GM12864 (cell line): ENCODE data around the gene ZNF674.
A peak's percentile ranks its signal among the peaks of the same experiment; 100 is the strongest.

Experiments used
- DNase-seq: peaks from one replicate; pipeline ENCODE4 v3.0.0-alpha.2; 2011; ENCODE audit warnings: low read depth
- H3K4me3 ChIP-seq: 2 replicates; pipeline ENCODE4 v1.5.1; 2011; ENCODE audit warnings: mild to moderate bottlenecking, low read depth, low read length, control low read depth
- TF ChIP-seq, protein P1 (sequence below): IDR thresholded peaks from 2 replicates; pipeline ENCODE4 v1.5.1; 2011; ENCODE audit warnings: low read depth, mild to moderate bottlenecking, moderate library complexity, low read length, control low read depth, inconsistent platforms; ENCODE audit errors: missing control alignments

ZNF674 gene

DNA sequence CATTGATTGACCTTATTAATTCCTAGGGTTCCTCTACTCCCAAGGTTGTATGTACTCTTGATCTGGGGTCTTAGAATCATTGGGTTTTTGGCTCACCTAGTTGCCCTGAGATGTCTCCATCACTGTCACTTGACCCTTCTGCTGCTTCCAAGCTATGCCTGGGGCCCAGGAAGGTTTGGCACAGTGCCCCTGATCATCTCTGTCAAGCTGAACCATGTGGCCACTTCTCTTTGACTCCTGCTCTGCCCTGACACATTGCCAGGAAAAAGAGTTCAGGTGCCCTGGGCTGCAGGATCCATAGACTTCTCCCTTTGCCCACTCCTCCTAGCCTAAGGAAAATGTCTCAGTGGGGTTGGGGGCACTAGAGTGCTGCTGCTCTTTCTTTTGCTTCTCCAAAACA, 24.4 kb upstream of the ZNF674 start:
- TF ChIP-seq, protein P1, sequence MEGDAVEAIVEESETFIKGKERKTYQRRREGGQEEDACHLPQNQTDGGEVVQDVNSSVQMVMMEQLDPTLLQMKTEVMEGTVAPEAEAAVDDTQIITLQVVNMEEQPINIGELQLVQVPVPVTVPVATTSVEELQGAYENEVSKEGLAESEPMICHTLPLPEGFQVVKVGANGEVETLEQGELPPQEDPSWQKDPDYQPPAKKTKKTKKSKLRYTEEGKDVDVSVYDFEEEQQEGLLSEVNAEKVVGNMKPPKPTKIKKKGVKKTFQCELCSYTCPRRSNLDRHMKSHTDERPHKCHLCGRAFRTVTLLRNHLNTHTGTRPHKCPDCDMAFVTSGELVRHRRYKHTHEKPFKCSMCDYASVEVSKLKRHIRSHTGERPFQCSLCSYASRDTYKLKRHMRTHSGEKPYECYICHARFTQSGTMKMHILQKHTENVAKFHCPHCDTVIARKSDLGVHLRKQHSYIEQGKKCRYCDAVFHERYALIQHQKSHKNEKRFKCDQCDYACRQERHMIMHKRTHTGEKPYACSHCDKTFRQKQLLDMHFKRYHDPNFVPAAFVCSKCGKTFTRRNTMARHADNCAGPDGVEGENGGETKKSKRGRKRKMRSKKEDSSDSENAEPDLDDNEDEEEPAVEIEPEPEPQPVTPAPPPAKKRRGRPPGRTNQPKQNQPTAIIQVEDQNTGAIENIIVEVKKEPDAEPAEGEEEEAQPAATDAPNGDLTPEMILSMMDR, result no peak
- no peak for DNase-seq
- no peak overlapping the region for H3K4me3 ChIP-seq

DNA sequence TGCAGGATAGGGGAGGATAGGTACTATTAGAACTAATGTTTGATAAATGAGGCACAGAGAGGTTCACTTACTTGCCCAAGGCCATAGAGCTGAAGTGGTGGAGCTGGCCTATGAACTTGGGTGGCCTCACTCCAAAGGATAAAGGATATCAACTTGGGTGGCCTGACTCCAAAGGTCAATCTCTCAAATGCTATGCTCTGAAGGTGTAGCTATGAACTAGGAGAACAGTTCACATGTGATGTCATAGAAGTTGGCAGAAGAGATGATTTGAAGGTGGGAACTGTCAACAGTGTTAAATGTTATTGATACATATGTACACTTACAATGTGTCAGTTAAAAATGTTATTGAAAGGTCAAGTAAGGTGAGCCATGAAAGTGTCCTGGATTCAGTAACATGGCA, 22.2 kb upstream of the ZNF674 start:
- DNase-seq, result no peak
- TF ChIP-seq, protein P1, result no peak
- no peak overlapping the region for H3K4me3 ChIP-seq

DNA sequence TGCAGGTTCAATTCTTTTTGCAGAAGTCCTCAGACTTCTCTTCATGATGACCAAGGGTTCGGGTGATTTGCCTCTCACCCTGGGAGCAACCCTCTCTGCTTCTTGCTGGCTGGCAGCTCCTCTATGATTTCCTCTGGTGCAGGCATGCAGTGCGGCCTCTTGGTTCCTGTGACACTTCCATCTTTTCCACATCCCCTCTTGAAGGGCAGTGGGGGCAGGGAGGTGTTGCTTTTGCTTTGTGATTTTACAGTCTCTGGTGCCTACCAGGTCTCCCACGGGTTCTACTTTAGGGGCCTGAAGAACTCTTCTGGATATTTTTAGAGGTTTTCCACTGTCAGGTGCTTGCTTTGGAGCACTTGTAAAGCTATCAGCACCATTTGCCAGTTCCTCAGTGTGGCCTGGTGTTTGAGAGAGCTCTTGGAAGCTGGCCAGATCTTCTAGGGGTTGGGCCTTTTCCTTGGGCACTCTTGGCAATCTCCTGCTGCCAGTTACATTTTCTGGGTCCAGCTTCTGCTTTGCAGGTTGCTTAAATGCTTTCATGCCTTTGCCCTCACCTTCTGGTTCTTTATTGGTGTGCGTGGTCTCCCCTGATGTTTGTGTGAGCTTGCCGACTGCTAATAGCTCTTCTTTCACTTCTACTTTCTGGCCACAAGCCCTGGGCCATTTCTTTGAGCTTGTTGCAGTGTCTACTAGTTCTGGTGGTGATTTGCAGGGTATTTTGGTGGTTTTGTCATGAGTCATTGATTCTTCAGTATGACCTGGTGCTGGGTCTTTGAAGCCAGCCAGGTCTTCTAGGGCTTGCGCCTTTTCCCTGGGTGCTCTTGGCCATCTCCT, 16.8 kb upstream of the ZNF674 start:
- TF ChIP-seq, protein P1, result no peak
- H3K4me3 ChIP-seq, result no peak overlapping the region
- peak; percentile 85 for DNase-seq

DNA sequence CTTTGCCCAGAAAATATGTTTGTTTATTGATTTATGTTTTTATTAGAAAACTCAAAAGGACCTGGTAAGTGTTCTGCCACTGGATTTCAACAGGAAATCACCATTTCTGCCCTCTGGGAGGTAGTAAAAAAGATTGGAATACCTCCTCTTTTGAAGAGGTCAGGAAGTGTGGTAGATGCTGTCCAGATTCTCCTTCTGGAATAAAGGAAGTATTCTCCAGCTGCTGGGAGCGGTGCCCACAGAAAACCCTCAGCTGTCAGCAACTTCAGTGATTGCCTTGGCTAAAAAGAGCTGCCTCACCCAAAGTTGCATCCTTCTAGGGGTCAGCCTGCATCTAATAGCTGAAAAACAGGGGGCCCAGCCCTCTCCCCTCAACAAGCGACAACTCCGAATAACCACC, 13.8 kb upstream of the ZNF674 start:
- no peak overlapping the region for H3K4me3 ChIP-seq
- DNase-seq, result no peak
- TF ChIP-seq, protein P1, result no peak

DNA sequence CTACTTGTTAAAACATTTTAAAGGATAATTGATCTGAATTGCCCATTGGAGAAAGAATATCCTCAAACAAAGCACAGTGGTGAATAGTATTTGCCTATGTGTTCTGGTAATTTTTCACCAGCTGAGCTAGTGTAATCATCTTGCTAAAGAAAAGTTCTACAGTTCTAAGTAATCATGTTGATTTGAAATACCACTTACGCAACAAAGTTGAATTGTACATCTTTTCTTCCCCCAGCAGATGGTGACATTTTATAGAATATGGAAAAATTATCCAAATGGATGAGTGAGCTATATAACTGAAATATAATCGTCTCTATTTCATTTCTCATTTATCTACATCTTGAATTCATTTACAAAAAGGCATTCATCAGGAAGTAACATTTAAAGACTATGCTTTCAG, 9.7 kb upstream of the ZNF674 start:
- TF ChIP-seq, protein P1, result no peak
- H3K4me3 ChIP-seq, result no peak overlapping the region
- DNase-seq, result no peak

DNA sequence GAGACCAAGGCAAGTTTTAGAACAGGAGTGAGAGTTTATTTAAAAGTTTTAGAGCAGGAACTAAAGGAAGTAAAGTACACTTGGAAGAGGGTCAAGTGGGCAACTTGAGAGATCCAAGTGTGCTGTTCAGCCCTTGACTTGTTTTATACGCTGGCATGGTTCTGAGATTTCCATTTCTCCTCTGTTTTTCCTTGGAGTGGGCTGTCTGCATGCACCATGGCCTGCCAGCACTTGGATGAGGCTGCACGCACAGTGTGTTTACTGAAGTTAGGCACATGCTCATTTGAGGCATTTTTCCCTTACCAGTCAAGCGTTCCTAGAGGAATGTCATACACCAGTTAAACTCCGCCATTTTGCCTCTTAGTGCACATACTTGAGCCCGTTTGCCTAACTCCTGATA, 8.7 kb upstream of the ZNF674 start:
- DNase-seq, result no peak
- no peak overlapping the region for H3K4me3 ChIP-seq
- TF ChIP-seq, protein P1, result no peak
